Kidney epithelial cell (primary cell): ENCODE measurements around the gene UQCRFS1. TPM values are rescaled to one million over a fixed set of nuclear protein-coding genes. Genes with fewer than 3 reads are reported as not detected.
A peak's percentile ranks its signal among the peaks of the same experiment; 100 is the strongest.
"Not testable (repeated sequence)": the region's sequence is repeated elsewhere in the genome, so short reads cannot be mapped to it uniquely, and the experiment has no call there.

Experiments used
- DNase-seq: peaks from one replicate; pipeline ENCODE4 v3.0.0-alpha.2; 2010; ENCODE audit warnings: low read depth
- H3K27me3 ChIP-seq: 2 replicates; pipeline ENCODE4 v1.6.0; 2011; ENCODE audit warnings: low read length; ENCODE audit not compliant: control insufficient read depth, insufficient read depth
- H3K36me3 ChIP-seq: 2 replicates; pipeline ENCODE4 v1.5.1; 2011; ENCODE audit warnings: low read length; ENCODE audit not compliant: control insufficient read depth, insufficient read depth
- H3K4me3 ChIP-seq: 2 replicates; pipeline ENCODE4 v1.5.1; 2011; ENCODE audit warnings: low read depth, mild to moderate bottlenecking, control low read depth, low read length
- CTCF ChIP-seq: IDR thresholded peaks from 2 replicates; pipeline ENCODE4 v1.5.1; 2011; ENCODE audit warnings: mild to moderate bottlenecking, moderate library complexity, low read length, control low read depth, inconsistent platforms; ENCODE audit not compliant: insufficient read depth, poor library complexity, severe bottlenecking
- total RNA-seq: library from RNA; depleted of rRNA; stranded (reverse); fragments of >200 nt; gene quantifications from 2 replicates; pipeline ENCODE4 v1.2.3, GENCODE V29; 2015

Gene UQCRFS1
- total RNA-seq, 1 donor from 2014 or later, result 32.4 TPM

- no peaks in the 10 kb centered on the region for H3K27me3 ChIP-seq
- no peak for TF ChIP-seq CTCF
- DNase-seq, result no peak
- peak overlapping the region; percentile 97 for H3K4me3 ChIP-seq
- H3K36me3 ChIP-seq, result peaks cover 1% of the 10 kb centered on the region
These were observed 649 bp downstream of the UQCRFS1 start for GRCh38 chr19:29212356-29212647.

DNA sequence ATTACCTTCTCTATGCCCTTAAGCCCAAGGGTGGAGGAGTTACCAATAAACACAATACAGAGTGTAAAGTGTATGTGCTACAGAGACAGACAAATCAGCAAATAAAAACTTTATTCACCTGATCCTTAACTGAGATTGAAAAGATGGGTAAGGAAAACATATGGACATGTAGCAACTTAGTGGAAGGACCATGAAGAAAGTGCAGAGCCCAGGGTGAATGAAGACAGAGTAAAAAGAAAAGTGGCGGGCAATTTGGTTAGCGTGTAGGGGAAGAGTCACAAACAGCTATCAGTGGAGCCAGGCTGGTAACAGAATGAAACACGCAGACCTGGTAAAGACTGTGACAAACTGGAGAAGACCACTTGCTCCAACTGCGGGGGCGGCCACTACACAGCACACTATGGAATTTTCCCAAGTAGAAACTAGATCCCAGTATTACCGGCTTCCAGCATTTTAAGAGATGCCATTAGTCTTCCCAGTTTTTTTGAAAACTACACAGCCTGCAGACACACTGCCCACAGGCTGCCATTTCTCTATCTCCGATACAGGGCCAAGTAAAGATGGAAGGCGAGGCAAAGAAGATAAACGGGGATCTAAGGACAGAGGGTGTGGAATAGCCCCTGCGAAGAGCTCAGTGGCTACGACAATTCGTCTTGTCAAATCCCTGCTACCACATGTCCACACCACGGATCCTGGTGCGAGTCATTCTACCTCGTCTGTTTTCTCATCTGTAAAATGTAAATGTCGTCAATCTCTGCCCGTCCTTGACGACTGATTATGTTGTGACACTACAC is 1.2 kb downstream of the UQCRFS1 start:
- no peak for DNase-seq
- TF ChIP-seq CTCF, result no peak
- peaks cover 1% of the 10 kb centered on the region for H3K36me3 ChIP-seq
- peak overlapping the region; percentile 97 for H3K4me3 ChIP-seq
- no peaks in the 10 kb centered on the region for H3K27me3 ChIP-seq

- not testable (repeated sequence) for H3K27me3 ChIP-seq, DNase-seq, H3K36me3 ChIP-seq, H3K4me3 ChIP-seq
These were observed 1.9 kb downstream of the UQCRFS1 start for GRCh38 chr19:29211041-29211440.

GRCh38 chr19:29210502-29210901 is 2.4 kb downstream of the UQCRFS1 start:
- not testable (repeated sequence) for DNase-seq, H3K27me3 ChIP-seq, H3K4me3 ChIP-seq, H3K36me3 ChIP-seq

GRCh38 chr19:29207403-29208187 is 5.4 kb downstream of the UQCRFS1 start:
- DNase-seq, H3K4me3 ChIP-seq, H3K36me3 ChIP-seq, H3K27me3 ChIP-seq: not testable (repeated sequence)

DNA sequence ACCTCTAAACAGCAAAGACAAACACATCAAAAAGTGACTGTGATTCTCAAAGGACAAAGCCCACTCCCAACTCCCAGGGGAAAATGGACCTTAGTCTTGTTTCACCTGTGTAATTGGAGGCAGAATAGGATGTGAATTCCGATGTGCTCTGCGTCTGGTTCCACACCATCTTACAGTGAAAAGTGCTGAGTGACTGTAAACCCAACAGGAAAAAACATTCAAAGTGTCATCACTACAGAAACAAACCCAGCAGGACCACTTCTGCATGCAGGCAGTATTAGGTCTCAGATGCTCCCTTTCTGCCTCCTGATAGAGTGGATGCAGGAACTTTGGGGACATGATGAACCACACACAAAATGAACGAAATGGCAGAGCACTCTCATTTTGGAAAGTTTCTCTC is 6.5 kb downstream of the UQCRFS1 start:
- peaks cover 1% of the 10 kb centered on the region for H3K36me3 ChIP-seq
- TF ChIP-seq CTCF, result no peak
- no peak overlapping the region for H3K4me3 ChIP-seq
- no peak for DNase-seq
- H3K27me3 ChIP-seq, result no peaks in the 10 kb centered on the region

DNA sequence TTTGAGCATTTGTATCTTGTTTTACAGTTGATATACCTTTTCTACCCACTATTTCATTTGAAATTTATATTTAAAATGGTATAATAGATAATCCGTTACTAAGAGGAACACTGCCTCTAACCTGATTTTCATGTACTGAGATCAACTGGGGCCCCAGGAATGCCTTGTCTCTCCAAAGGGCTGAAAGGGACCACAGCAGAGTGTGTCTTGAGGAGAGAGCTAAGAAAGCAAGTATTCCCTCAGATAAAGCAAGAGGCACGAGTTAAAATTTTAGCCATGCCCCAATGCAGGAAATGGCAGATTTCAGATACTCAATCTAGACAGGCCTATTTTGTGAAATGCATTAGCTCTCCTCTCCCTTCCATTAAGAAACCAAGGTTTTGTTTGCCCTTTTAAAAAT is 10.7 kb downstream of the UQCRFS1 start:
- no peaks in the 10 kb centered on the region for H3K36me3 ChIP-seq
- no peak overlapping the region for H3K4me3 ChIP-seq
- no peak for TF ChIP-seq CTCF

More for the DNA sequence above, 10.7 kb downstream of the UQCRFS1 start:
- DNase-seq, result no peak
- no peaks in the 10 kb centered on the region for H3K27me3 ChIP-seq
